Esophagus squamous epithelium (tissue), 4 donors: ENCODE data around the gene MDM1.

Source experiments
- POLR2A ChIP-seq, 4 donors: fragments of 450-650 bp; IDR thresholded peaks; one replicate each; pipeline ENCODE4 v1.6.1; 2017; ENCODE audit warnings: antibody characterized with exemption in 4 of 4, mild to moderate bottlenecking in 4 of 4, moderate library complexity in 3 of 4
- TF ChIP-seq, protein P1 (sequence below), 6 experiments: fragments of 450-650 bp in 4 of 6; fragments of 200-600 bp in 2 of 6; sonication (generic) in 2 of 6; IDR thresholded peaks; one replicate each; pipeline ENCODE4 v1.5.1; 2016 to 2019; ENCODE audit warnings: antibody characterized with exemption in 6 of 6, mild to moderate bottlenecking in 4 of 6, moderate library complexity in 4 of 6

DNA sequence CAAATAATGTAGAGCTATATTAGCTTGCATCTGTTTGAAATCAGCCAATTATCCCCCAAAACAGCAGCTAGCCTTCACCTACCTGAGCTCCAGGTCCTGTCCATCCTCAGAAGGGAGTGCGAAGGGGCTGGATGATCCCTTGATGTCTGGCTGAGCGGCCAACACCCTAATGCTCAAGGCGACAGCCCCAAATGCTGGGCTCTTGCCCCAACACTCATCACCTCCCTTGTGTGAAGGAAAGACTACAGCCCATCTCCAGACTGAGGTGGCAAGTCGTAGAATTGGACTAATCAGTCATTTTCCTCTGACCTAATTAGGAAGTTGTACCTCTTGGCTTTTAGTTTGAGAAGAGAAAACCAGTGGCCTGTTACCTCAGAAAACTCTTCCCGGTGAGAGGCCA lies 16.3 kb upstream of the MDM1 start:
- TF ChIP-seq, protein P1, sequence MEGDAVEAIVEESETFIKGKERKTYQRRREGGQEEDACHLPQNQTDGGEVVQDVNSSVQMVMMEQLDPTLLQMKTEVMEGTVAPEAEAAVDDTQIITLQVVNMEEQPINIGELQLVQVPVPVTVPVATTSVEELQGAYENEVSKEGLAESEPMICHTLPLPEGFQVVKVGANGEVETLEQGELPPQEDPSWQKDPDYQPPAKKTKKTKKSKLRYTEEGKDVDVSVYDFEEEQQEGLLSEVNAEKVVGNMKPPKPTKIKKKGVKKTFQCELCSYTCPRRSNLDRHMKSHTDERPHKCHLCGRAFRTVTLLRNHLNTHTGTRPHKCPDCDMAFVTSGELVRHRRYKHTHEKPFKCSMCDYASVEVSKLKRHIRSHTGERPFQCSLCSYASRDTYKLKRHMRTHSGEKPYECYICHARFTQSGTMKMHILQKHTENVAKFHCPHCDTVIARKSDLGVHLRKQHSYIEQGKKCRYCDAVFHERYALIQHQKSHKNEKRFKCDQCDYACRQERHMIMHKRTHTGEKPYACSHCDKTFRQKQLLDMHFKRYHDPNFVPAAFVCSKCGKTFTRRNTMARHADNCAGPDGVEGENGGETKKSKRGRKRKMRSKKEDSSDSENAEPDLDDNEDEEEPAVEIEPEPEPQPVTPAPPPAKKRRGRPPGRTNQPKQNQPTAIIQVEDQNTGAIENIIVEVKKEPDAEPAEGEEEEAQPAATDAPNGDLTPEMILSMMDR (IDR thresholded peaks at IDR 0.05): no peak
- no peak for TF ChIP-seq POLR2A (IDR thresholded peaks at IDR 0.05)
